ENCODE data around the gene APOLD1.
"Not testable (repeated sequence)": the region's sequence is repeated elsewhere in the genome, so short reads cannot be mapped to it uniquely, and the experiment has no call there.

Gene APOLD1

GRCh38 chr12:12799163-12799920 is 13.9 kb downstream of the APOLD1 start:
- Histone ChIP-seq H3K27me3 (replicated peaks; ENCODE audit: control insufficient read depth, insufficient read depth, low read length) (no peaks in the 10 kb centered on the region), H3K4me3 (replicated peaks; ENCODE audit: low read depth, low read length) (no peak overlapping the region), H3K36me3 (ENCODE audit: control insufficient read depth, insufficient read depth, low read length) (no peaks in the 10 kb centered on the region)
- no peak for DNase-seq (ENCODE audit: extremely low read depth, insufficient read length)
- TF ChIP-seq CTCF (IDR thresholded peaks at IDR 0.05; ENCODE audit: insufficient read depth, low read length, poor library complexity, severe bottlenecking): no peak

DNA sequence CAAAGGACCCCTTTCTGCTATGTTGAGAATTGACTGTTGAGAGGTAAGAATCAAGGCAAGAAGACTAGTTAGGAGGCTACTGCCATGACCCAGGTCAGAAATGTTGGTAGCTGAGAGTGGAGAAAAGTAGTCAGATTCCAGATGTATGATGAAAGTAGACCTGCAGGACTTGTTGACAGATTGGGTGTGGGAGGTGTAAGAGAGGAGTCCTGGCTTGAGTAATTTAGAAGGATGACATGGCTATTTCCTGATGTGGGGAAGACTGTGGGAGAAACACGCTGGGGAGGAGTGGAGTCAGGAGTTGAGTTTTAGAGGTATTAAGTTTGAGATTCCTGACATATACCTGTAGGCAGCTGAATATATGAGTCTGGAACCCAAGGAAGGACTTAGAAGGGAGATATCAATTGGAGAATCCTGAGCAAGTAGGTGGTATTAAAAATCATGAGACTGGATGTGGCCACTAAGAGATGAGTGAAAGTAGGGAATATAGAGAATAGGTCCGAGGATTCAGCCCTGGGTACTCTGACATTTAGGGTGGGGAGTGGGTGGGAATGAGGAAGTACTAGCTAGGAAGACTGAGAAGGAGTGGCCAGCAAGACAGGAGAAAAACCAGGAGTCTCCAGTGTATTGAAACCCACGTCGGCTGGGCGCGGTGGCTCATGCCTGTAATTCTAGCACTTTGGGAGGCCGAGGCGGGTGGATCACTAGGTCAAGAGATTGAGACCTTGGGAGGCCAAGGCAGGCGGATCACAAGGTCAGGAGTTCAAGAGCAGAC is 15.1 kb downstream of the APOLD1 start:
- no peak for TF ChIP-seq CTCF (IDR thresholded peaks at IDR 0.05; ENCODE audit: insufficient read depth, low read length, poor library complexity, severe bottlenecking)
- no peak for DNase-seq (ENCODE audit: extremely low read depth, insufficient read length)
- Histone ChIP-seq H3K4me3 (replicated peaks; ENCODE audit: low read depth, low read length) (no peak overlapping the region), H3K27me3 (replicated peaks; ENCODE audit: control insufficient read depth, insufficient read depth, low read length) (no peaks in the 10 kb centered on the region), H3K36me3 (ENCODE audit: control insufficient read depth, insufficient read depth, low read length) (no peaks in the 10 kb centered on the region)

DNA sequence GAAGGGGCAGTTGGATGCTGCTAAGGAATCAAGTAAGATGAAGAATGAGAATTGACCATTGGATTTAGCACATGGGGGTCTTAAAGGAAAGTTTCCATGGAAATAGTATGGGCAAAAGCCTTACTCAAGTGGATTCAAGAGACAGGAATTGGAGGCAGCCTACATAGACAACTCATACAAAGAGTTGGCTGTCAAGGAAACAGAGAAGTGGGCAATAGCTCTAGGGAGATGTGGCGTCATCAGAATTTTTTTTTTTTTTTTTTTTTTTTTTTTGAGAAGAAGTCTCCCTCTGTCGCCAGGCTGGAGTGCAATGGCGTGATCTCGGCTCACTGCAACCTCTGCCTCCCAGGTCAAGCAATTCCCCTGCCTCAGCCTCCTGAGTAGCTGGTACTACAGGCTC is 16.2 kb downstream of the APOLD1 start:
- not testable (repeated sequence) for DNase-seq (ENCODE audit: extremely low read depth, insufficient read length); H3K36me3 ChIP-seq (ENCODE audit: control insufficient read depth, insufficient read depth, low read length); H3K27me3 ChIP-seq (replicated peaks; ENCODE audit: control insufficient read depth, insufficient read depth, low read length); H3K4me3 ChIP-seq (replicated peaks; ENCODE audit: low read depth, low read length)

DNA sequence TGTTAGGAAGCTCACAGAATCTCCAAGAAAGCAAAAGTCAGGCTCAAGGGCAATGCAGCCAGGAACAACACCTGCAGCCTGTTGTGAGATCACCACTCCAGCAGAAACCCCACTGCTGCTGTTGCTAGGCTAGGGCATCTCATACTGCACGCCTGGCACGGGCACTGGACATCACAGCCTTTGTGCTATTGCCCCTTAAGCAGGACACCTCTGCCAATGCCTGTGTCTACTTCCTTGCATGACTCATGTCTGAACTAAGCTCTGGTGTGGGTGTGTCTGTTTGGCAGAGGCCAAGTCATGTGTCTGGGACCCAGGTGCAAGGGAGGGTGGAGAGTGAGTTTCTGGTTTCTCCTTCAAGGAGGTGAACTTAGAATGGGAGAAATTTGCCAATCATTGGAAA is 17.7 kb downstream of the APOLD1 start:
- Histone ChIP-seq H3K36me3 (ENCODE audit: control insufficient read depth, insufficient read depth, low read length) (no peaks in the 10 kb centered on the region), H3K27me3 (replicated peaks; ENCODE audit: control insufficient read depth, insufficient read depth, low read length) (no peaks in the 10 kb centered on the region), H3K4me3 (replicated peaks; ENCODE audit: low read depth, low read length) (no peak overlapping the region)
- TF ChIP-seq CTCF (IDR thresholded peaks at IDR 0.05; ENCODE audit: insufficient read depth, low read length, poor library complexity, severe bottlenecking): no peak
- DNase-seq (ENCODE audit: extremely low read depth, insufficient read length): peak; percentile 67

- no peak for DNase-seq (ENCODE audit: extremely low read depth, insufficient read length)
Observed at GRCh38 chr12:12804011-12804410, 18.6 kb downstream of the APOLD1 start.

More at GRCh38 chr12:12804011-12804410, 18.6 kb downstream of the APOLD1 start:
- TF ChIP-seq CTCF (IDR thresholded peaks at IDR 0.05; ENCODE audit: insufficient read depth, low read length, poor library complexity, severe bottlenecking): no peak
- no peaks in the 10 kb centered on the region for H3K36me3 ChIP-seq (ENCODE audit: control insufficient read depth, insufficient read depth, low read length)
- H3K4me3 ChIP-seq (replicated peaks; ENCODE audit: low read depth, low read length): no peak overlapping the region
- no peaks in the 10 kb centered on the region for H3K27me3 ChIP-seq (replicated peaks; ENCODE audit: control insufficient read depth, insufficient read depth, low read length)
